NCI-H226 (cell line): Measurements from ENCODE around the gene MYO1D.
A peak's percentile ranks its signal among the peaks of the same experiment; 100 is the strongest.
"Not testable (repeated sequence)": the region's sequence is repeated elsewhere in the genome, so short reads cannot be mapped to it uniquely, and the experiment has no call there.

Experiments
- DNase-seq: peaks from one replicate; pipeline ENCODE4 v3.0.0-alpha.2; 2015

Gene MYO1D

GRCh38 chr17:32854207-32854606 is 22.7 kb downstream of the MYO1D start:
- DNase-seq, result peak; percentile 36

DNA sequence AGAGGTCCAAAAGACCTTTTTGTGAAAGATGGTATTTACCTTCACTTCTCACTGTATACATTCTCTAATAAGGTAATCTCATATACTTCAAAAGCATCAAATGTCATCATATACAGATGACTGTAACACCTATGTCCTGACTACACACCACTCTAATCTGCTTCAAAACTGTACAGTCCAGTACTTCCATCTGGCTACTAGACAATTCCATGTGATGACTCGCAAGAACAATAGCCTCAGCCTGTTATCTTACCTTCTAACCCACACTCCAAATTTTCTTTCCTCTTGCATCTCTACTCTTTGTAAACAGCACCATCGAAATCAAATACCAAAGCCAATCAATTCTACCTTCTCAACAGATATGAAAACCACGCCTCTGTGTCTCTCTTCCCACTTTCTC is 24.1 kb downstream of the MYO1D start:
- peak; percentile 62 for DNase-seq

GRCh38 chr17:32849879-32850278 is 27.0 kb downstream of the MYO1D start:
- no peak for DNase-seq

GRCh38 chr17:32847977-32848376 is 28.9 kb downstream of the MYO1D start:
- DNase-seq, result no peak

GRCh38 chr17:32846143-32846542 is 30.8 kb downstream of the MYO1D start:
- no peak for DNase-seq

DNA sequence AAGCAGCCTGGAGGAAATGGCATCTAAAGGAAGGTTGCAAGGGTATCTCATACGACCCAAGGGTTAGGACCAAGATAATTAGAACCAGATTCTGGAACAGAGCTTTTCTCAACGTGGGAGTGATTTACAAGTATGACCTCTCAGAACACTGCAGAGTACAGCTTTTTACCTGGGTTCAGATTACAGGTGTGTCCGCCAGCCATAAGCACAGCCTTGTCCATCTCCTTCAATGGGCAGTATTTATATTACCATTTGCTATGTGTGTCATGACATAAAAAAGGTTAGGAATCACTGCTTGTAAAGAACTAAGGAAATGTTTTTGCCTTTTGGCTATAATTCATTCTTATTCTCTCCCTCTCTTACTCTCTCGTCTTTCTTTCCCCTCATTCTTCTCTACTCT is 36.7 kb downstream of the MYO1D start:
- no peak for DNase-seq

GRCh38 chr17:32836527-32836926 is 40.4 kb downstream of the MYO1D start:
- DNase-seq, result no peak

GRCh38 chr17:32835291-32835761 is 41.6 kb downstream of the MYO1D start:
- DNase-seq, result no peak

DNA sequence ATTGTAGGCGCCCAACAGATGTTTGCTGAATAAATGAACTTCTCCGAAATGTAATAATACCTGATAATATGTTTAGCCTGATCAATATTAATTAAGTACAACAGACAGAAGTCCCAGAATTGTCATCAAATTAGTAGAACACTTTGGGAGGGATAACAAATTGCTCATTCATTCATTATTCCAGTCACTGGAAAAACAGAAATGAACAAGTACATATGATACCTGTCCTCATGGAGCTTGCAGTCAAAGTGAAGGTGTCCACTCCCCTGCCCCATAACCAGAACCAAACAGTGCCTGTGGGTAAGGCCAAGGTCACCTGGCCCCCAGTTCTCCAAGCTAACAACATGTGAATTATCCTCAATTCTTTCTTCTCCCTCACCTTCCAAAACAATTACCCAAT is 42.8 kb downstream of the MYO1D start:
- DNase-seq, result no peak

DNA sequence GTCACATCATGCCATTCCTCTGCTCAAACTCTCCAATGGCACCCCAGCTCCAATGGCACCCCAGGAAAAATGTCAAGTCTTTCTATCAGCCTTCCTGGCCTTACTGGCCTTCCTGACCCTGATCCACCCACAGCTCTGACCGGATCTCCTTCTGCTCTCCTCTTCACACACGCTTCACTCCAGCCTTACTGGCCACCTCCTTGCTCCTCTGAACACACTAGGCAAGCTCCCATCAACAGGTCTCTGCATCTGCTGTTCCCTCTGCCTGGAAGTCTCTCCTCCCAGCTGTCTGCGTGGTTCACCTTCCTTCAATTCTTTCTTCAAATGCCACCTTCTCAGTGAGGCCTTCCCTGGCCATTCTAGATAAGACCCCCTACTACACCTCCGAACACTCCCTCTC is 43.4 kb downstream of the MYO1D start:
- no peak for DNase-seq

- DNase-seq, result no peak
Observed at GRCh38 chr17:32833076-32833475, 43.8 kb downstream of the MYO1D start.

GRCh38 chr17:32831627-32832243 is 45.2 kb downstream of the MYO1D start:
- DNase-seq, result no peak

DNA sequence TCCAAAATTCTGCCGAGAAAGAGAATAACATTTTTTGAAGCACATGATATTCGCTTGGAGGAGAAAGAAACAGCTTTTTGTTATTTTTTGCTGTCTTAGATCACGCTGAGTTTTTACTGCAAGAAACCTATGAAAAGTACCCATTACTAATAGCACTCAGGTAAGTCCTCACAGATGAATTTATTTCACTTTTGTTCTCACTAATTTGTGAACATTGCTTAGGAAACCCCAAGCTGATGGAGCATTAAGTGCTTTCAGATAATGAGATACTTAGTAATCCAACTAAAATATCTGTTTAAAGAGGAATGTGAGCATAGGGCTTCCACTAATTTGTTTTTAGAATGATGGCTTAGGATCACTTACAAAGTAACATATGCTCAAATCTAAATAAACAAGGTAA is 45.7 kb downstream of the MYO1D start:
- DNase-seq, result no peak

DNA sequence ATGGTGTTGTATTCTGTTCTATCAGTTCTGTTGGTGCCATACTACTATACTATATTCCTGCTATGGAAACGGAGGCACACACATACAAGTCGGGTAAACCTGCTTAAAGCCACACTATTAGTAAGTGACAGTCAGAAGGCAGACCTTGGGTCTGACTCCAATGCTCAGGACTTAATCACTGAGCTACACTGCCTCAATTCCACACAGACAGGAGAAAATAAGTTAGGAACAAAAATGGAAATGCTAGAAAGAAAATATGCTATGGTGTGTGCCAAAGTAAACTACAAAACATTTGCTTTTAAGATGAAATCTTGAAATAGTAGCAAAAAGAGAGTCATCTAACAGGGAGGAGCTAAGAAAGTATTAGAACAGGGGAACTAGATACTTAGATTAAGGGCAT is 48.1 kb downstream of the MYO1D start:
- DNase-seq, result no peak

- no peak for DNase-seq
Observed at GRCh38 chr17:32827227-32827626, 49.7 kb downstream of the MYO1D start.

DNA sequence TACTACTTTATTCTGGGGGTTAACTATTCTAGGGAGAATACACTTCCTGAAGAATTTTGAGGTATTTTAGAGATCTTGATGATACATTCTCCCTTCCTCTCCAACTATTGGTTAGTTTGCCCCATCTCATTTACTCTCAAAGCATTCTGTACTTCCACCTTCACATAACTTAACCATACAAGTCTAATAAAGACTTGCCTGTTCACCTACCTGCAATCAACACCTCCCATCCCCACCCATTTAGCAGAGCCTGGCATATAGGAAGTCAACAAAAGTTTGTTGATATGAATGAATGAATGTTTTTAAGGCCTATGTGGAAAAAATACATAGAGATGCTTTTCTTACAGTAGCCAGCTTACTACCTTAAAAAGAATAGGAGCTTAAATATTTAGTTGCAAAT is 50.8 kb downstream of the MYO1D start:
- DNase-seq, result no peak

DNA sequence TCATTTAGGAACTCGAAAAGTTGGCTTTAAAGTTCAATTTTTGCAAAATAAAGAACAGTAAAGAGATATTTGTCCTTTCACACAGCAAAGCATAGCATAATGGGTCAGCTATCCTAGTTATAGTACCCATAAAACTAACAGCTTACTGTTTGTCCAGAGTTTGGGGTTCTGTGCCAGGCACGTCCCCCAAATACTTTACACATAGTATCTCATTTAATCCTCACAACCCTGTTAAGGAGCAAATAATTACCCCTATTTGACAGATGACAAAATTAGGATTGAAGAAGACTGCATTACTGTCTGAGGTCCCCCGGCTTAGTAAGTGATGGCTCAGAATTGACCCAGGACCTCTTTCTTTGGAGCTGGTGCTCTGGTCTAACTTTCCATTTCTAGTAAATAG is 52.6 kb downstream of the MYO1D start:
- DNase-seq, result no peak

GRCh38 chr17:32822996-32823395 is 53.9 kb downstream of the MYO1D start:
- DNase-seq, result no peak

DNA sequence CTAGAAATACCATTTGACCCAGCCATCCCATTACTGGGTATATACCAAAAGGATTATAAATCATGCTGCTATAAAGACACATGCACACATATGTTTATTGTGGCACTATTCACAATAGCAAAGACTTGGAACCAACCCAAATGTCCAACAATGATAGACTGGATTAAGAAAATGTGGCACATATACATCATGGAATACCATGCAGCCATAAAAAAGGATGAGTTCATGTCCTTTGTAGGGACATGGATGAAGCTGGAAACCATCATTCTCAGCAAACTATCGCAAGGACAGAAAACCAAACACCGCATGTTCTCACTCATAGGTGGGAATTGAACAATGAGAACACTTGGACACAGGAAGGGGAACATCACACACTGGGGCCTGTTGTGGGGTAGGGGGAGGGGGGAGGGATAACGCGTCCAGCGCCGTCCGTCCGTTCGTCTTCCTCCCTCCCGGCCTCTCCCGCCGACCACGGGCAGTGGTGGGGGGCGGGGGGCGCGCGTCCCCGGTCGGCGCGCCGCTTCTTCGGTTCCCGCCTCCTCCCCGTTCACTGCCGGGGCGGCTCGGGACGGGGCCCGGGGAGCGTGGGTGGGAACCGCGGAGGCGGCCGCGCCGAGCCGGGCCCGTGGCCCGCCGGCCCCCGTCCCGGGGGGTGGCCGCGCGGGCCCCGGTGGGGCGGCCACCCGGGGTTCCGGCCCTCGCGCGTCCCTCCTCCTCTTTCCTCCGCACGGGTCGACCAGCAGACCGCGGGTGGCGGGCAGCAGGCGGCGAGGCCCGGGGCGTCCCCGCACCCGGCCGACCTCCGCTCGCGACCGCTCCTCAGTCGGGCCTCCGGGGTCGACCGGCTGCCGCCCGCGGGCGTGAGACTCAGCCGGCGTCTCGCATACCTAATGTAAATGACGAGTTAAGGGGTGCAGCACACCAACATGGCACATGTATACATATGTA is 54.7 kb downstream of the MYO1D start:
- not testable (repeated sequence) for DNase-seq

GRCh38 chr17:32820440-32820839 is 56.5 kb downstream of the MYO1D start:
- no peak for DNase-seq

DNA sequence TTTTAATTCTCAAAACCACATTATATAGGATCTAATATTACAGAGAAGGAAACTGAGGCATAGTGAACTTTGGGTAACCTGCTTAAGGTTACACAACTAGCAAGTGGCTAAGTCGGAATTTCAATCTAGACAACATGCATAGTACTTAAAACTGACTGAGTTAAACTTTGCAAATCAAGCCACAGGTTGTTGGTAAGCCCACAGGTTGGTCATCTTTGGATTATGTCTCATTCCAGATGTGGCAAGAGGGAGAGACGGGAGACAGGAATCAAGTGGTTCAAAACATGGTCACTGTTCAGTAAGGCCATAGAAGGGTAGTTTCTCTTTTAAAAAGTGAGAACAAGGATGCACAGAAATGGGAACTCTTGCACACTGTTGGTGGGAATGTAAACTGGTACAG is 57.1 kb downstream of the MYO1D start:
- no peak for DNase-seq

GRCh38 chr17:32819035-32819434 is 57.9 kb downstream of the MYO1D start:
- DNase-seq, result no peak

DNA sequence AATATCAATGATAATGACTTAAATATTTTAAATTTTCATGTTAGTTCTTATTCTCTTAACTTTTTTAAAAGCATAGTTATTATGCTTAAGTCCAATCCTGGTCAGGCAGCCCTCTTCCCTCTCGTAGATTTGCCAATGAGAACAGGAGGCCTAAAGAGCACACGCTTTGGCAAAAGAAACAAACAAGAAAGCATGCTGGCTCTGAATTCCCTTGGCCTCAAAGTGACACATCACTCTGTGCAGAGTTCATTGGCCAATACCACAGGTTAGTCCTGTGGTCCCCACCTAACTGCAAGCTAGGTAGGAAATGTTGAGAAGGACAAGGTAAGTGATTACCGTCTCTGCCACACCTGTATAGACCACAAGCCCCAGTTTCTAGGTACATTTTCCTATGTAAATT is 61.5 kb downstream of the MYO1D start:
- DNase-seq, result no peak

- no peak for DNase-seq
Observed at GRCh38 chr17:32814836-32815235, 62.1 kb downstream of the MYO1D start.
